H1 (cell line): ENCODE data around the gene KREMEN1.

Experiments
- JUN ChIP-seq: IDR thresholded peaks from 2 replicates; pipeline ENCODE4 v1.6.1; 2011; ENCODE audit warnings: low read depth, mild to moderate bottlenecking, improper control_type of control experiment, low read length
- PHF8 ChIP-seq: fragments of 200-600 bp; sonication (generic); conservative IDR thresholded peaks from 2 replicates; pipeline ENCODE4 v1.7.1; 2012; ENCODE audit warnings: low read depth, mild to moderate bottlenecking, inconsistent platforms, low read length, moderate library complexity
- POLR2AphosphoS5 ChIP-seq: IDR thresholded peaks from 2 replicates; pipeline ENCODE4 v1.6.1; 2011; ENCODE audit warnings: low read depth, low read length
- RAD21 ChIP-seq, 2 experiments: IDR thresholded peaks in 1 of 2; conservative IDR thresholded peaks in 1 of 2; 2 replicates each; pipeline ENCODE4 v1.6.1; 2011; ENCODE audit warnings: low read depth in 2 of 2, low read length in 2 of 2, improper control_type of control experiment in 1 of 2, inconsistent platforms in 1 of 2, mild to moderate bottlenecking in 1 of 2, moderate library complexity in 1 of 2
- SP1 ChIP-seq: IDR thresholded peaks from 2 replicates; pipeline ENCODE4 v1.6.1; 2011; ENCODE audit warnings: low read depth, low read length
- TCF12 ChIP-seq: IDR thresholded peaks from 2 replicates; pipeline ENCODE4 v1.6.1; 2011; ENCODE audit warnings: low read depth, mild to moderate bottlenecking, low read length
- TF ChIP-seq, protein P1 (sequence below), 3 experiments: IDR thresholded peaks; 1 replicate in 2 of 3; 2 replicates in 1 of 3; pipeline versions ENCODE4 v1.5.1 to v1.6.1; 2011; ENCODE audit warnings: low read length in 3 of 3, mild to moderate bottlenecking in 3 of 3, inconsistent platforms in 2 of 3, low read depth in 1 of 3, moderate library complexity in 1 of 3; ENCODE audit not compliant: insufficient read depth in 1 of 3; ENCODE audit errors: control extremely low read depth in 1 of 3
- TF ChIP-seq, protein P2 (sequence below): IDR thresholded peaks from 2 replicates; pipeline ENCODE4 v1.6.1; 2012; ENCODE audit warnings: low read length, inconsistent platforms

DNA sequence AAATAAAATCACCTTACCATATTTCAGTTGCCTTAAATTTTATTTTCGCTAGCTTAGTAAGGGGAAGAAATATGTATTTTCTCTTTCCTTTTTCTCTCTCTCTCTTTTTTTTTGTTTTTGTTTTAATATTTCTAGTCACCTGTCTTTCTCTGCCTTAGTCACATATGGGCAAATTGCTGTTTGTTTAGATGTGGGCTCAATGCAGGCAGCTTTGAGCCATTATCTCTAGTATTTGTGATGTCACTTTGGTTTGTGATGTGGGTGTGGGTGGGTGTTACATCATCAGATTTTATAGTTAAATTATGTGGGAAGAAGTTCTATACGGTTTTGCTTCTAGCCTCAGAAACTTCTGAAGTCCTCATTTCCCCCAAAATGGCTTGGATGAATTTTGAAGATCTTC, 11.1 kb upstream of the KREMEN1 start, which contains the start of gene C22orf31:
- TF ChIP-seq, protein P1, sequence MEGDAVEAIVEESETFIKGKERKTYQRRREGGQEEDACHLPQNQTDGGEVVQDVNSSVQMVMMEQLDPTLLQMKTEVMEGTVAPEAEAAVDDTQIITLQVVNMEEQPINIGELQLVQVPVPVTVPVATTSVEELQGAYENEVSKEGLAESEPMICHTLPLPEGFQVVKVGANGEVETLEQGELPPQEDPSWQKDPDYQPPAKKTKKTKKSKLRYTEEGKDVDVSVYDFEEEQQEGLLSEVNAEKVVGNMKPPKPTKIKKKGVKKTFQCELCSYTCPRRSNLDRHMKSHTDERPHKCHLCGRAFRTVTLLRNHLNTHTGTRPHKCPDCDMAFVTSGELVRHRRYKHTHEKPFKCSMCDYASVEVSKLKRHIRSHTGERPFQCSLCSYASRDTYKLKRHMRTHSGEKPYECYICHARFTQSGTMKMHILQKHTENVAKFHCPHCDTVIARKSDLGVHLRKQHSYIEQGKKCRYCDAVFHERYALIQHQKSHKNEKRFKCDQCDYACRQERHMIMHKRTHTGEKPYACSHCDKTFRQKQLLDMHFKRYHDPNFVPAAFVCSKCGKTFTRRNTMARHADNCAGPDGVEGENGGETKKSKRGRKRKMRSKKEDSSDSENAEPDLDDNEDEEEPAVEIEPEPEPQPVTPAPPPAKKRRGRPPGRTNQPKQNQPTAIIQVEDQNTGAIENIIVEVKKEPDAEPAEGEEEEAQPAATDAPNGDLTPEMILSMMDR (IDR thresholded peaks at IDR 0.05; ENCODE audit: control extremely low read depth in 1 of 3, insufficient read depth in 1 of 3, low read depth in 1 of 3, low read length in 3 of 3): no peak
- TF ChIP-seq RAD21 (IDR thresholded peaks at IDR 0.05 in 1 of 2, conservative IDR thresholded peaks at IDR 0.05 in 1 of 2; ENCODE audit: low read depth in 2 of 2, low read length in 2 of 2): no peak
- TF ChIP-seq SP1: no peak
- no peak for TF ChIP-seq POLR2AphosphoS5
- TF ChIP-seq JUN: no peak
- no peak for TF ChIP-seq PHF8
- TF ChIP-seq TCF12: no peak
- TF ChIP-seq, protein P2, sequence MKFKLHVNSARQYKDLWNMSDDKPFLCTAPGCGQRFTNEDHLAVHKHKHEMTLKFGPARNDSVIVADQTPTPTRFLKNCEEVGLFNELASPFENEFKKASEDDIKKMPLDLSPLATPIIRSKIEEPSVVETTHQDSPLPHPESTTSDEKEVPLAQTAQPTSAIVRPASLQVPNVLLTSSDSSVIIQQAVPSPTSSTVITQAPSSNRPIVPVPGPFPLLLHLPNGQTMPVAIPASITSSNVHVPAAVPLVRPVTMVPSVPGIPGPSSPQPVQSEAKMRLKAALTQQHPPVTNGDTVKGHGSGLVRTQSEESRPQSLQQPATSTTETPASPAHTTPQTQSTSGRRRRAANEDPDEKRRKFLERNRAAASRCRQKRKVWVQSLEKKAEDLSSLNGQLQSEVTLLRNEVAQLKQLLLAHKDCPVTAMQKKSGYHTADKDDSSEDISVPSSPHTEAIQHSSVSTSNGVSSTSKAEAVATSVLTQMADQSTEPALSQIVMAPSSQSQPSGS: no peak
